HL-60 (cell line): ENCODE data around the gene OS9.

Experiments
- GABPA ChIP-seq: IDR thresholded peaks from 2 replicates; pipeline ENCODE4 v1.6.1; 2012; ENCODE audit warnings: low read depth
- TF ChIP-seq, protein P1 (sequence below): IDR thresholded peaks from one replicate; pipeline ENCODE4 v1.5.1; 2011; ENCODE audit warnings: low read length, control low read depth, inconsistent platforms; ENCODE audit not compliant: insufficient read depth
- TF ChIP-seq, protein P2 (sequence below): IDR thresholded peaks from 2 replicates; pipeline ENCODE4 v1.6.1; 2012; ENCODE audit warnings: low read depth; ENCODE audit not compliant: insufficient replicate concordance

DNA sequence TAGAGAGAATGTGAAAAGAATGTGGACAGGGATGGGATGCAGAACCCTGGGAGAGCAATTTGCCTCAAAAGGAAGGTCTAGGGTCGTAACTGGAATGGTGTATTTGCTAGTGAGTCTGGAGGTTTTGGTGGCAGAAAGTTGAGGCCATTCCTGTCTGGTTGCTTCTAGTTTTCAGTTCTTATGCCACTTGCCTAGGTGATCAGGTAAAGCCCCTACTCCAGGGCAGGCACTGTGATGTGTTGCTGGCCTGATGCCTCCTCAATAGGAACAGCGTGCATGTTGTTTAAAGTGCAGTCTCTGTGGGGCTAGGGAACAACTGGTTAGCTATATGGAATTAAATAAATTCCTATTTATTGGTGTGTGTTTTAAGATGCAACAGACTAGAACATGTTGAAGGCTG lies 6.4 kb downstream of the OS9 start:
- TF ChIP-seq, protein P1, sequence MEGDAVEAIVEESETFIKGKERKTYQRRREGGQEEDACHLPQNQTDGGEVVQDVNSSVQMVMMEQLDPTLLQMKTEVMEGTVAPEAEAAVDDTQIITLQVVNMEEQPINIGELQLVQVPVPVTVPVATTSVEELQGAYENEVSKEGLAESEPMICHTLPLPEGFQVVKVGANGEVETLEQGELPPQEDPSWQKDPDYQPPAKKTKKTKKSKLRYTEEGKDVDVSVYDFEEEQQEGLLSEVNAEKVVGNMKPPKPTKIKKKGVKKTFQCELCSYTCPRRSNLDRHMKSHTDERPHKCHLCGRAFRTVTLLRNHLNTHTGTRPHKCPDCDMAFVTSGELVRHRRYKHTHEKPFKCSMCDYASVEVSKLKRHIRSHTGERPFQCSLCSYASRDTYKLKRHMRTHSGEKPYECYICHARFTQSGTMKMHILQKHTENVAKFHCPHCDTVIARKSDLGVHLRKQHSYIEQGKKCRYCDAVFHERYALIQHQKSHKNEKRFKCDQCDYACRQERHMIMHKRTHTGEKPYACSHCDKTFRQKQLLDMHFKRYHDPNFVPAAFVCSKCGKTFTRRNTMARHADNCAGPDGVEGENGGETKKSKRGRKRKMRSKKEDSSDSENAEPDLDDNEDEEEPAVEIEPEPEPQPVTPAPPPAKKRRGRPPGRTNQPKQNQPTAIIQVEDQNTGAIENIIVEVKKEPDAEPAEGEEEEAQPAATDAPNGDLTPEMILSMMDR = no peak
- TF ChIP-seq, protein P2, sequence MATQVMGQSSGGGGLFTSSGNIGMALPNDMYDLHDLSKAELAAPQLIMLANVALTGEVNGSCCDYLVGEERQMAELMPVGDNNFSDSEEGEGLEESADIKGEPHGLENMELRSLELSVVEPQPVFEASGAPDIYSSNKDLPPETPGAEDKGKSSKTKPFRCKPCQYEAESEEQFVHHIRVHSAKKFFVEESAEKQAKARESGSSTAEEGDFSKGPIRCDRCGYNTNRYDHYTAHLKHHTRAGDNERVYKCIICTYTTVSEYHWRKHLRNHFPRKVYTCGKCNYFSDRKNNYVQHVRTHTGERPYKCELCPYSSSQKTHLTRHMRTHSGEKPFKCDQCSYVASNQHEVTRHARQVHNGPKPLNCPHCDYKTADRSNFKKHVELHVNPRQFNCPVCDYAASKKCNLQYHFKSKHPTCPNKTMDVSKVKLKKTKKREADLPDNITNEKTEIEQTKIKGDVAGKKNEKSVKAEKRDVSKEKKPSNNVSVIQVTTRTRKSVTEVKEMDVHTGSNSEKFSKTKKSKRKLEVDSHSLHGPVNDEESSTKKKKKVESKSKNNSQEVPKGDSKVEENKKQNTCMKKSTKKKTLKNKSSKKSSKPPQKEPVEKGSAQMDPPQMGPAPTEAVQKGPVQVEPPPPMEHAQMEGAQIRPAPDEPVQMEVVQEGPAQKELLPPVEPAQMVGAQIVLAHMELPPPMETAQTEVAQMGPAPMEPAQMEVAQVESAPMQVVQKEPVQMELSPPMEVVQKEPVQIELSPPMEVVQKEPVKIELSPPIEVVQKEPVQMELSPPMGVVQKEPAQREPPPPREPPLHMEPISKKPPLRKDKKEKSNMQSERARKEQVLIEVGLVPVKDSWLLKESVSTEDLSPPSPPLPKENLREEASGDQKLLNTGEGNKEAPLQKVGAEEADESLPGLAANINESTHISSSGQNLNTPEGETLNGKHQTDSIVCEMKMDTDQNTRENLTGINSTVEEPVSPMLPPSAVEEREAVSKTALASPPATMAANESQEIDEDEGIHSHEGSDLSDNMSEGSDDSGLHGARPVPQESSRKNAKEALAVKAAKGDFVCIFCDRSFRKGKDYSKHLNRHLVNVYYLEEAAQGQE = no peak
- TF ChIP-seq GABPA = no peak
